GM12892 (cell line): ENCODE measurements around the gene PITPNC1.
A peak's percentile ranks its signal among the peaks of the same experiment; 100 is the strongest.
"Not testable (repeated sequence)": the region's sequence is repeated elsewhere in the genome, so short reads cannot be mapped to it uniquely, and the experiment has no call there.

Experiments
- DNase-seq: peaks from one replicate; pipeline ENCODE4 v3.0.0; 2011; ENCODE audit not compliant: insufficient read length
- FAIRE-seq: peaks from 2 replicates; lab custom pipeline; 2011; peaks lifted over from hg19 to GRCh38; lab: Jason Lieb, UNC
- POLR2A ChIP-seq: IDR thresholded peaks from 2 replicates; pipeline ENCODE4 v1.6.1; 2011; ENCODE audit warnings: low read depth, low read length, control low read depth
- POLR2AphosphoS5 ChIP-seq: IDR thresholded peaks from 2 replicates; pipeline ENCODE4 v1.6.1; 2011; ENCODE audit warnings: low read depth, low read length, control low read depth
- TAF1 ChIP-seq: IDR thresholded peaks from 2 replicates; pipeline ENCODE4 v1.6.1; 2011; ENCODE audit warnings: low read depth, mild to moderate bottlenecking, control low read depth, low read length, borderline replicate concordance

The PITPNC1 gene

DNA sequence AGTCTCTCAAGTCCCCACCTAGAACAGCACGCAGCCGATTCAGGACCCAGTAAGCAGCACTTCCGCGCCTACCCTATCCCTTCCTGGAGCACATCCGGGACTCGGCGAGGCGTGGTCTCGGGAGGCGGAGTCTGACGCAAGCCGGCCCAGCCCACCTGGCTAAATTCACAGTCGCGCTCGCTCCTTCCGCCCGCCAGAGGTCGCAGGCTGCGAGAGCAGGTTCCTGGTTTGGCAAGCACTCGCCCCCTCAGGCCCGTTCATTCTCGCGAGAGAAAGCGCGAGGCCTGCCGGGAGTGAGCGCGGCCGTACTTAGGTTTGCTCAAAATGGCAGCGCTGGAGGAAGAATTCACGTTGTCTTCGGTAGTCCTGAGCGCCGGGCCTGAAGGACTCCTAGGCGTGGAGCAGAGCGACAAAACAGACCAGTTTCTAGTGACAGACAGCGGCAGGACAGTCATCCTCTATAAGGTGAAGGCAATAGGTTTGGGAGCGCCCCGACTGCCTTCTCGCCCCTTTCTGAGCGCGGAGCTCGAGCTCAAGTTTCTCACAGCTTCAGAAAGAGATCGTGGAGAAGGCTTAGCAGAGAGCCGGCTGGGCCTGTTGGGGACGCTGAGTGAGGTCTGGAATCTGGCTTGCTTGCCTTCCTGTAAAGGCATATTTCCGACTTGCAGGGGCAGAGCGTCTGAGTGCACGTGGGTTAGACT is 340.7 kb downstream of the PITPNC1 start, which contains the start of gene NOL11:
Gene NOL11, plus strand, starts transcription at position 313 of the 701 bp plus-strand sequence. Its CDS starts 12 bp downstream, at position 325.
- FAIRE-seq: peak; percentile 94
- peak; percentile 98 for TF ChIP-seq POLR2AphosphoS5
- TF ChIP-seq TAF1: peak; percentile 76; the same call in 1 of the 2 replicates
- TF ChIP-seq POLR2A: peak; percentile 97
- DNase-seq: peak; percentile 78

DNA sequence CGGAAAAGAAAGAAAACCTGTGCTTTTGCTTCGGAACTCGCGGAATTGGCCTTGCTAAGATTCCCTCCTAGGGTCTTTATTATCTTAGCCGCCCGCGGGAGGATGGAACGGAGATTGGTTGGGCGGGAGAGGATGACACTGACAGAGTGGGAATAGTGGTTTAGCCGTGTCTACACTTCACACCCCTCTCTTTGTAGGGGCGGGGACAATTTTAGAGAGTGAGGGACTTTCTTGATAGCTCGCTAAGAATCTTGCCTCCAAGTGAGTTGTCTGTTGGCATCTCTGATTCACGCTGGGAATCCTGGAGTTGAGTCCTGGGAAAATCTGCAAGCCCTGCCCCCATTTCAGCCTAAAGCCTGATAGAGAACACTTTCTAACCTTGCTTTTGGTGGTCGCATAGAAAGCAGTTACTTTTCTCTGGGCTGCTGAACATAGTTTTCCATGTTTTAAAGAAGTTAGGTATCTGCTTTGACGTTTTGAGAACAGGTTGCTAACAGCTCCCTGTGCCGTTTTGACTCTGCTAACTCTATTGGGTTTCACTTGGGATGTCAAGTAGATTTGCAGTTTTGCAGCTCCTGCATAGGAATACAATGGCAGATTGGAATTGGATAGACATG is 341.4 kb downstream of the PITPNC1 start:
- DNase-seq: peak; percentile 27
- no peak for TF ChIP-seq POLR2A
- TF ChIP-seq POLR2AphosphoS5: no peak
- TF ChIP-seq TAF1: no peak

GRCh38 chr17:67725373-67725791 is 348.3 kb downstream of the PITPNC1 start:
- FAIRE-seq (no peak), DNase-seq (no peak)
- TF ChIP-seq TAF1 (no peak), POLR2A (no peak), POLR2AphosphoS5 (no peak)

More for the DNA sequence above, 341.4 kb downstream of the PITPNC1 start:
- FAIRE-seq: no peak

DNA sequence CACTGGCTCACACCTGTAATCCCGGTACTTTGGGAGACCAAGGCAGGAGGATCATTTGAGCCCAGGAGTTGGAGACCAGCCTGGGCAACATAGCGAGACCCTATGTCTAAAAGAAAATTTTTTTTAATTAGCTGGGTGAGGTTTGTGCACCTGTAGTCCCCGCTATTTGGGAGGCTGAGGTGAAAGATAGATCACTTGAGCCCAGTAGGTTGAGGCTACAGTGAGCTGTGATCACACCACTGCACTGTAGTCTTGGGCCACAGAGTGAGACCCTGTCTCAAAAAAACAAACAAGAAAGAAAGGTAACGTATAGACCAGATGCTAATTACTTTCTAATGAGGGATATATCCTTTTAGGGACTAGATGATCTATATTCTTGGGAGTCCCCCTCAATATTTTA is 348.7 kb downstream of the PITPNC1 start:
- TF ChIP-seq POLR2A (no peak), TAF1 (no peak), POLR2AphosphoS5 (no peak)
- FAIRE-seq: no peak

GRCh38 chr17:67727152-67728039 is 350.3 kb downstream of the PITPNC1 start:
- FAIRE-seq, DNase-seq: not testable (repeated sequence)

More for the DNA sequence above, 348.7 kb downstream of the PITPNC1 start:
- no peak for DNase-seq

DNA sequence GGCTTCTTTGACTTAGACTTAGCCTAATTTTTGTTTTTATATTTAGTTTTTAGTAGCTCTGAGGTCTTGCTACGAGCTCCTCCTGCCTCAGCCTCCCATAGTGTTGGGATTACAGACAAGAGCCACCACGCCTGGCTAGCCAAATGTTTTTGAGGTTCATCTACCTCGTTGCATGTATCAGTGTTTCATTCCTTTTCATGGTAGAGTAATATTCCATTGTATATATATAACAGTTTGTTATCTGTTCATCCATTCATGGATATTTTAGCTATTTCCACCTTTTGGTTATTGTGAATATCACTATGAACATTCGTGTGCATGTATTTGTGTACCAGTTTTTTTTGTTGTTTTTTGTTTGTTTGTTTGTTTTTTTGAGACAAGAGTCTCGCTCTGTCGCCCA is 352.8 kb downstream of the PITPNC1 start:
- DNase-seq (no peak), FAIRE-seq (no peak)
- TF ChIP-seq POLR2A: no peak

- no peak for FAIRE-seq
- DNase-seq: no peak
- TF ChIP-seq POLR2A (no peak), TAF1 (no peak), POLR2AphosphoS5 (no peak)
Observed at GRCh38 chr17:67730731-67731130, 353.6 kb downstream of the PITPNC1 start.

DNA sequence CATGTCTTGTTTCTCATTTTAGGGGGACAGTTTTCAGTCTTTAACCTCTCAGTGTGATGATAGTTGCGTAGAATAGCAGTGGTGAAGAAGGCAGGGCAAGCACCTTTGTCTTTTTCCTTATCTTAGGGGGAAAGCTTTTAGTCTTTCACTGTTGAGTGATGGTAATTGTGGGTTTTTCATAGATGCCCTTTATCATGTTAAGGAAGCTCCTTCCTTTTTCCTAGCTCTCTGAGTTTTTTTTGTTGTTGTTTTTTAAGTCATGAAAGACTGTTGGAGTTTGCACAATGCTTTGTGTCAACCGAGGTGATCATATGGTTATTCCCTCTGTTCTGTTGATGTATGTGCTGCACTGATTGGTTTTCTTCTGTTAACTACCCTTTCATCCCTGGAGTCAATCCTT is 356.4 kb downstream of the PITPNC1 start:
- no peak for FAIRE-seq

DNA sequence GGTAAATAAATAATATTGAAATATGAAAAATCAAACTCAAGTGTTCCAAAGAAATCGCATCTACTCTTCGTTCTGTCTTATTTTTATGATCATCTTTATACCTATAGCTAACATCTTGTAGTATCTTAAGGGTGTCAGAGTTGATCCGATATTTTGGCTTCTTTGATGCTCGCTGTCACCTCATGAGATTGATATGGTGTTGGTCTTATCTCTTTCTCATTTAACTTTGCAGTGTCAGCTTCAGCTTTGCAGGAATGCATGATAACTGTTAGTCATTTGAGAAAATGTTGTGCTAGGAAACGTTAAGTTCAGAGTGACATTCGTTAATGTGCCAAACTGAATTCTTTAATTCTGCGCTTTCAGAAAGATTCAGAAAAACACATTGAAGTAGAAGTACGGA is 360.1 kb downstream of the PITPNC1 start:
- TF ChIP-seq POLR2AphosphoS5 (no peak), TAF1 (no peak), POLR2A (no peak)
- no peak for DNase-seq
- FAIRE-seq: peak; percentile 24

More for the DNA sequence above, 356.4 kb downstream of the PITPNC1 start:
- DNase-seq: no peak
- TF ChIP-seq TAF1: no peak
- TF ChIP-seq POLR2A: no peak
- TF ChIP-seq POLR2AphosphoS5: no peak

DNA sequence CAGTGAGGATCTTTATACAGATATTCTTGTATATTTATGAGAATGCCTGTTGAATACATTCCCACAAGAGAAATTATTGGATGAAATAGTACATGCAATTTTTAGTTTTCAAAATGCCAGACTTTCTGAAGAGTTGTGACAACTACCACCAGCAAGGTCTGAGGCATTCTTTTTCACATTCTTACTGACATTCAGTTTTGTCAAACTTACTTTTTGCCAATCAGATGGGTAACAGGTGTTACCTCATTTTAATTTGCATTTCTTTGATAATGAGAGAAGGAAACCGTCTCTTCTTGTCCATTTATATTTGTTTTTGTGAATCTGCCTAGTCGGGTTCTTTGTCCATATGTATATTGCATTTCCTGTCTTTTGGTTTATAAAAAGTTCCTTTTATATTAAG is 364.9 kb downstream of the PITPNC1 start:
- no peak for DNase-seq
- no peak for FAIRE-seq
- no peak for TF ChIP-seq POLR2AphosphoS5
- no peak for TF ChIP-seq TAF1
- no peak for TF ChIP-seq POLR2A
